Stimulated activated naive CD4-positive, alpha-beta T cell (primary cell): ENCODE measurements around the gene G6PC2.
"Not testable (repeated sequence)": the region's sequence is repeated elsewhere in the genome, so short reads cannot be mapped to it uniquely, and the experiment has no call there.

Experiments
- DNase-seq, 6 experiments: peaks; one replicate each; lab custom pipeline; 2025; lab: John Stamatoyannopoulos, UW

Gene G6PC2, protein sequence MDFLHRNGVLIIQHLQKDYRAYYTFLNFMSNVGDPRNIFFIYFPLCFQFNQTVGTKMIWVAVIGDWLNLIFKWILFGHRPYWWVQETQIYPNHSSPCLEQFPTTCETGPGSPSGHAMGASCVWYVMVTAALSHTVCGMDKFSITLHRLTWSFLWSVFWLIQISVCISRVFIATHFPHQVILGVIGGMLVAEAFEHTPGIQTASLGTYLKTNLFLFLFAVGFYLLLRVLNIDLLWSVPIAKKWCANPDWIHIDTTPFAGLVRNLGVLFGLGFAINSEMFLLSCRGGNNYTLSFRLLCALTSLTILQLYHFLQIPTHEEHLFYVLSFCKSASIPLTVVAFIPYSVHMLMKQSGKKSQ

DNA sequence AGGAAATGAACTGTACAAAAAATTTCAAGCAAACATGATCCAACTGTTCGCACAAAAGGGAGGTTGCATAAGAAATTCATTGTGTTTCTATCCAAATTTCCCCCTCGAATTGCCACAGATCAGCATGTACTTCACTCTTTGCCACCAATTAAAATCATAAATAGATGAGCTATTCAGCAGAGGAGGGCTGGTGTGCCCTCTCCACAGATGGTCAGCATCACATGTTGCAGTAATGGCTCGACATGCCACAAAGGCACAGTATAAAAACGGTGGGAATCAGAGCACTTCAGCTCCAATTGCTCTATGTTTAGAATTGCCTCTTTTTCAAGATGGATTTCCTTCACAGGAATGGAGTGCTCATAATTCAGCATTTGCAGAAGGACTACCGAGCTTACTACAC is at the start of gene G6PC2:
G6PC2 (plus strand) TSS at position 289 of the 400 bp plus-strand sequence; CDS start at position 330, 41 bp downstream.
- DNase-seq = no peak

DNA sequence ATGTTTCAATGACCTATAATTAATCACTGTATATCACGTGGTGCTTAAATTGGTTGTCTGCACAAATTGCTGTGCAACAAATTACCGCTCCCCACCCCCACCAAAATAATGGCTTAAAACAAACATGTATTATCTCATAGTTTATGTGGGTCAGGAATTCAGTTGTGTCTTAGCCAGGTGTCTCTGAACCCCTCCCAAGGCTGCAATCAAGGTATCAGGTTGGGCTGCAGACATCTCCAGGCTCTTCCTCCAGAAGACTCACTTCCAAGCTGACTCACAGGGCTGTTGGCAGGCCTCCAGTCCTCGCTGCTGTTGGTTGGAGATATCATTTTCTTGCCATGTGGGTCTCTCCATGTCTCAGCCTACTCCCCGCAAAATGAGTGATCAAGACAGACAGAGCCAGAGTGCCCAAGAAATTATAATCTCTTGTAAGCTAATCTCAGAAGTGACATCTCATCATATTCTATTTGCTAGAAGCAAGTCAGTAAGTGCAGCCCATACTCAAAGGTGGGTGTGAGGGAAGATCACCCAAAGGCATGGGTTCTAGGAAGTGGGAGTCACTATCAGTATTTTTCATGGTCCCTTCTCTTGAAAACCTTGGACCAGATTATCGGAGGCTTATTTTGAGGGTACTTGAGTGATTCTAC is 49.3 kb upstream of the G6PC2 start:
- no peak for DNase-seq

DNA sequence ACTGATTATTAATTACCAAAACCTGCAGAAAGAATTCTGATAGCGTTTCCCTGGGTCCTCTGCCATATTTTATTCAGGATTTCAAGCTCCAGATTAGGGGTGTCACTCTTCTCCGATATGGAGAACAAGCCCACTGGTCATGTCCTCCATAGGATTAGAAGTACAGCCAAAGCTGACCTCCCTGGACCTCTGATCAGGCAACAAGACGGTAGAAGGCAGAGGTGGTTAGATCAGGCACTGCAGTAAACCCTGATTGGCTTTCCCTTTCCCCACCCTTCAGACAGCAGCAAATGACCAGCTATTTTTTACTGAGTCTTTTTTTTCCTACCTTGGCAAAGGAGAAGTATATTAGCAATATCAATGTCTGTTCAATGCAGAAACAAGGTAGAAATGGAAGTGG is 48.6 kb upstream of the G6PC2 start:
- DNase-seq = no peak

DNA sequence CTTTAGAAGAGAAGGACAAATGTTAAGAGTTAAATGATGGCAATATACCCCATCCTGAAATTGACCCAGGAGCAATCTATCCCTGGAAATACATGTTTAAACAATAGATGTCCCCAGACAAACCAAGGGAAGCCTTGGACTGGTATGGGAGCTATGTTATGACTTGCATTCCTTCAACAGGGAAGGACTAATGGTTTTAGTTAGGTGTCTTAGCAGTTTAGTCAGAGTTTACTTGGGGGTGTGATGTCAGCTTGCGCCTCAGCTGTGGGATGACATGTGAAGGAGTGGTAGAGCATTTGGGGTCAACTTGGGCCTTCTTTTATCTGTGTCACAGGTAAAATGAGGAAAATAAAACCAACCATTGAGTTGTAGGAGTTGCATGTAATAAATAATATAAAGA is 47.6 kb upstream of the G6PC2 start:
- no peak for DNase-seq

DNA sequence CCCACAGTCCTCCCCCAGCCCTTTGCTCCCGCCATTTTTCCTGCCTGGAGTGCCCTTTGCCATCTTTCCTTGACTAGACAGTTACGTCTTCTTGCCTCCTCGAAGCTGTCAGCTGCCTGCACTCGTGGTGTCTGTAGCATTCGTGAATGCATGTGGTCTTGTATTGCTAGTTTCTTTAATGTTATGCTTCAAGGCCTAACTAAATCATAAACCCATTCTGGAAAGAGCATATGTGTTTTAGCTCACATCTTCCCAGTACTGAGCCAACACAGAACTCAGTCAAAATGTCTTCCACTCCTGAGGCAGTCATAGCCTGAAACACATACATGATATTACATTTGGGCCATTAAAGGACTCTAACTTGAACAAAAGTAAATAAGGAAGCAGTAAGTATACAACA is 46.4 kb upstream of the G6PC2 start:
- no peak for DNase-seq

DNA sequence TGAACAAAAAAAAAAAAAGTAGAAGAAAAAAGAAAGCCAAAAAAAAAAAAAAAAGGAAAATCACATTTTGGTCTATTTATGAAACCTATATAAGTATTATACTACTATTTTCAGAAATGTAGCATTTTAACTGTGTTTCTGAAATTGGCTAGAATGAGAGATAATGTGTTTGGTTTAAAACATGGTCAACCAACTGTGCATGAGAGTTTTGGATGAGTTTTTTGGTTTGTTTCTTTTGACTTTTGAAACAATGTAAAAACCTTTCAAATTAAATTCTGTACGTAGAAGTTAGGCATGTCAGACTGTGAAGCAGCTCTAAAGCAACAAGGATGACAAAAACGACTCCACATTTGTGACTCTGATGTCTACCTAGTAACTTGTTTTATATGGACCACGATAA is 45.5 kb upstream of the G6PC2 start:
- DNase-seq = no peak

- no peak for DNase-seq
Observed at GRCh38 chr2:168858146-168858545, 42.9 kb upstream of the G6PC2 start.

DNA sequence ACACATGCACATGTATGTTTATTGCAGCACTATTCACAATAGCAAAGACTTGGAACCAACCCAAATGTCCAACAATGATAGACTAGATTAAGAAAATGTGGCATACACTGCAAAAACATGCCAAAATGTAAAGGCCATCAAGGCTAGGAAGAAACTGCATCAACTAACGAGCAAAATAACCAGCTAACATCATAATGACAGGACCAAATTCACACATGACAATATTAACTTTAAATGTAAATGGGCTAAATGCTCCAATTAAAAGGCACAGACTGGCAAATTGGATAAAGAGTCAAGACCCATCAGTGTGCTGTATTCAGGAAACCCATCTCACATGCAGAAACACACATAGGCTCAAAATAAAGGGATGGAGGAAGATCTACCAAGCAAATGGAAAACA is 33.9 kb upstream of the G6PC2 start:
- not testable (repeated sequence) for DNase-seq

- not testable (repeated sequence) for DNase-seq
Observed at GRCh38 chr2:168870369-168870768, 30.7 kb upstream of the G6PC2 start.

- DNase-seq = not testable (repeated sequence)
Observed at GRCh38 chr2:168870824-168871223, 30.3 kb upstream of the G6PC2 start.

DNA sequence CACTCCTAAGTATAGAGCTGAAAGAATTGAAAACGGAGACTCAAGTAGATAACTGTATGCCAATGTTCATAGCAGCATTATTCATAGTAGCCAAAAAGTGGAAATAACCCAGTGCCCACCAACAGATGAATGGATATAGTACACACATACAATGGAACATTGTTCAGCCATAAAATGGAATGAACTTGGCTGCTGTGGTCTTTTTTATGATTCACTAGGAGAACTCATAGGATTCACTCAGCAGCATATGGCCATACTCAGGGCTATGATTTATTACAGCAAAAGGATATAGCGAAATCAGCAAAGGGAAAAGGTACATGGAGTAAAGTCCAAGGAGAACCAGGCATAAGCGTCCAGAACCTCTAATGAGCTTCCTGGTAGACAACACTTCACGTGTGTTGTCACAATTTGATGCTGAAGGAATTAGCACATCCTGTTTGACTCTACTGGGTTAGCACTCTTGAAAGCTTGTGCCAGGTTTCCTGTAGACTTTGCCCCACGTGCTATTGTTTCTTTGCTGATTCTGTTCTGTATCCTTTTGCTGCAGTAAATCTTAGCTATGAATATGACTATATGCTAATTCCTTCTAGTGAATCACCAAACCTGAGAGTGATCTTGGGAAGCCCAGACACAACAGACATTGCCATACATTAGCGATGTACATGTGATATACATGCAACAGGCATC is 26.6 kb upstream of the G6PC2 start:
- no peak for DNase-seq

GRCh38 chr2:168882163-168882562 is 18.9 kb upstream of the G6PC2 start:
- DNase-seq = not testable (repeated sequence)

DNA sequence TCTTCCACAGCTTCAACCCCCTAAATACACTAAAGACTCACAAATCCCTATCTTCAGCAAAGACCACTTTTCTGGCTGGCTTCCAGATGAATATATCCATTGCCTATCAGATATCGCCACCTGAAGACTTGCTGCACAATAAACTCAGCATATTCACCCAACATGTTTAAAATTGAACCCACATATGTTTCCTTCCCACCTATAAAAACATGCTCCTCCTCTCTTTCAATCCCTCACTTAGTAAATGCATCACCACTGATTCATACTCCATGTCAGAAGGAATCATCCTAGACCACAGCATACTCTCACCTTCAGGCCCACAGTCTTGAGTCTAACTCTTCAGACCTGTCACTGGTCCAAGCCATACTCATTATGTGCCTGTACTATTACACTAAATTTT is 16.1 kb upstream of the G6PC2 start:
- DNase-seq = no peak

DNA sequence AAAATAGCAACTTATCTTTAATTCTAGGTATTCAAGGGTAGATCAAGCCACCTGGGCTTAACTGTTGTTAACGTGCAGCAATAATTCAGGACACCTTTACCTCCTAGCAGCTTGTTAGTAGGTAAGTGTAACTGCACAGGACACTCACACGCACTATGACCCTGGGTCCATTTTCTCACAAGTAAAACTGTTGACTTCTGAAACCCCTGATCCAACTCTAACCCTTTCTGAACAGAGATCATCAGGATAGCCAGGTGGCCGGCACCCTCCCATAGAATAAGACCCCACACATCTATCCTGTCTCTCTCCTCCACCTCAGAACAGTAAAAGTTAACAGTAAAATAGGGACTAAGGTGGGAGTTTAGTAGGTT is 11.5 kb upstream of the G6PC2 start:
- DNase-seq = no peak

DNA sequence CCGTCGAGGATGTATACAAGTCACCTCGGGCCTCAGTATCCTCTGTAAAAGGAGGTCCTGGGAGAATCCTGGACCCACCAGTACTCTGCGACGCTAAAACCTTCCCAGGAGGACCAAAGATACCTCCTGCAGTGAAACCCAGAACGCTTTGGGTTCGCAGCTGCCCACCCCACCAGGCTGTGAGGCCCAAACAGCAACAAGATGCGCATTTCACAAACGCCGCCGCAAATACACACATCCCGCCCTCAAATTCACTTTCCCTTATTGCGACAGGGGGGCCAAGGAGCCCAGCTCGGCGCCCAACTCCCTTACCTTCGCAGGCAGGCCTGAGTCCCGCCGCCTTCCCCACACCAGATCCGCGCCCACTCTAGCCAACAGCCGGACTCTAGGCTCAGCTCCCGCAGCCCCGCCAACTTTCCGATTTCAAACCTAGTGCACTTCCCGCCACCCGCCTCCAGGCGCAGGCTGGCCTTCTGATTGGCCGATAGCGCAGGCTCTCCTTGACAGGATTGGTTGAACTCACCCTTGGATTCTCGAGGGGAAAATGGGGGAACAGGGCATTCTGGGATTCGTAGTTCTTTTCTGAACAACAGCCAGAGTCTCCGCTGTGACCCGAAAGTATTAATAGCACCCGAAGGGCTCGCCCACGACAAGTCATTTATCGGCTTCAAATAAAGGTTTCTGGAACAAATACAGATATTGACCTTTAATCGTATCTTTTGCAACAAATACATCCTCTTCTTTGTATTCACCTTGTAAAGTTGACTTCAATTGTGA is 10.9 kb upstream of the G6PC2 start, which contains the start of gene SPC25:
SPC25 (minus strand) TSS at position 425 of the 777 bp plus-strand sequence. CDS start 911 bp downstream, outside the sequence.
- DNase-seq = peak; percentile 67 to 84 (median 82)

- DNase-seq = no peak
Observed at GRCh38 chr2:168892327-168892726, 8.8 kb upstream of the G6PC2 start.

- no peak for DNase-seq
Observed at GRCh38 chr2:168894101-168894500, 7.0 kb upstream of the G6PC2 start.

GRCh38 chr2:168894720-168895119 is 6.4 kb upstream of the G6PC2 start:
- no peak for DNase-seq

DNA sequence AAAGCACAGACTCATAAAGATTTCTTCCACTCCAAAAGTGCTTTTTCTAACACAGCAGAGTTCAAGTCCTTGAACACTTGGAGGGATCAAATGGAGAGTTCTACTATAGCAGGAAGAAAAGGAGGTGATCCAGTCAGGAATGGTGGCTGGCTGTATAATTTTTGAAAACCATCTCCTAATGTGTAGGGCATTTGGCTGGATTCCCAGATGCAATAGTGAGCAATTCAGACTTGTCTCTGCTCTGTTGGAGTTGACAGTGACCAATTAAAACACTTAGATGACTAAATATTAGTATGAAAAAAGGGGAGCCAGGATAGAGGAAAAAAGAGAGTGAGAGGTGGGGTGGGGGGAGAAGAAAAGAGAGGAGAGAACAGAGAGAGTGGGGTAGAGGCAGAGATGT is 5.3 kb upstream of the G6PC2 start:
- no peak for DNase-seq

GRCh38 chr2:168896783-168897182 is 4.3 kb upstream of the G6PC2 start:
- no peak for DNase-seq

- no peak for DNase-seq
Observed at GRCh38 chr2:168897449-168897848, 3.6 kb upstream of the G6PC2 start.

GRCh38 chr2:168903888-168904287 is 2.8 kb downstream of the G6PC2 start:
- no peak for DNase-seq
